Measurements from ENCODE around the gene CLDN22. TPM values are rescaled to one million over a fixed set of nuclear protein-coding genes. Genes with fewer than 3 reads are reported as not detected.
A peak's percentile ranks its signal among the peaks of the same experiment; 100 is the strongest.

Gene CLDN22
- total RNA-seq = not detected
- long read RNA-seq = 0 reads

GRCh38 chr4:183320211-183321059 lies at the start of gene CLDN22:
Gene CLDN22, minus strand, starts transcription at chr4:183320276. Its CDS starts 58 bp downstream, at chr4:183320218.
- no peak for DNase-seq (ENCODE audit: low spot score)

GRCh38 chr4:183369073-183369472 lies 49.0 kb upstream of the CLDN22 start:
- peak; percentile 75 for DNase-seq (ENCODE audit: low spot score)

GRCh38 chr4:183366206-183366835 lies 46.2 kb upstream of the CLDN22 start:
- peak; percentile 80 for DNase-seq (ENCODE audit: low spot score)

- no peak for DNase-seq (ENCODE audit: low spot score)
Measured at GRCh38 chr4:183364025-183364424, 43.9 kb upstream of the CLDN22 start.

- peak; percentile 22 for DNase-seq (ENCODE audit: low spot score)
Measured at GRCh38 chr4:183362916-183363542, 43.0 kb upstream of the CLDN22 start.

GRCh38 chr4:183362036-183362435 lies 42.0 kb upstream of the CLDN22 start:
- no peak for DNase-seq (ENCODE audit: low spot score)

GRCh38 chr4:183360161-183360919 lies 40.3 kb upstream of the CLDN22 start:
- no peak for DNase-seq (ENCODE audit: low spot score)

GRCh38 chr4:183358215-183358755 lies 38.2 kb upstream of the CLDN22 start:
- peak; percentile 55 for DNase-seq (ENCODE audit: low spot score)

- peak; percentile 14 for DNase-seq (ENCODE audit: low spot score)
Measured at GRCh38 chr4:183356931-183357675, 37.0 kb upstream of the CLDN22 start.

GRCh38 chr4:183356173-183356830 lies 36.2 kb upstream of the CLDN22 start:
- DNase-seq (ENCODE audit: low spot score) = peak; percentile 60

- DNase-seq (ENCODE audit: low spot score) = no peak
Measured at GRCh38 chr4:183355405-183355804, 35.3 kb upstream of the CLDN22 start.

- peak; percentile 14 for DNase-seq (ENCODE audit: low spot score)
Measured at GRCh38 chr4:183354219-183354618, 34.1 kb upstream of the CLDN22 start.

- peak; percentile 45 for DNase-seq (ENCODE audit: low spot score)
Measured at GRCh38 chr4:183353557-183353956, 33.5 kb upstream of the CLDN22 start.

- peak; percentile 39 for DNase-seq (ENCODE audit: low spot score)
Measured at GRCh38 chr4:183352546-183352945, 32.5 kb upstream of the CLDN22 start.

- peak; percentile 53 for DNase-seq (ENCODE audit: low spot score)
Measured at GRCh38 chr4:183350317-183351071, 30.4 kb upstream of the CLDN22 start.

GRCh38 chr4:183349673-183350072 lies 29.6 kb upstream of the CLDN22 start:
- no peak for DNase-seq (ENCODE audit: low spot score)

- DNase-seq (ENCODE audit: low spot score) = peak; percentile 53
Measured at GRCh38 chr4:183348706-183349659, 28.9 kb upstream of the CLDN22 start.

GRCh38 chr4:183348136-183348535 lies 28.1 kb upstream of the CLDN22 start:
- peak; percentile 79 for DNase-seq (ENCODE audit: low spot score)

All from mesenteric fat pad (tissue), 1 donor.